Suppressor macrophage treated with lipopolysaccharide for 1 hour (primary cell): ENCODE results near the gene WDR74.

Experiments used
- DNase-seq, 3 donors: peaks; one replicate each; pipeline ENCODE4 v3.0.0-alpha.2; 2020 to 2022

The WDR74 gene

GRCh38 chr11:62791501-62792201, 47.7 kb downstream of the WDR74 start, which contains the start of gene TMEM223:
Gene TMEM223 (minus strand): TSS chr11:62792006. CDS start chr11:62791994, 12 bp downstream.
- DNase-seq, result peak; percentile 83 to 95 (median 88)

- DNase-seq, result no peak
Measured at GRCh38 chr11:62789576-62789975, 49.8 kb downstream of the WDR74 start.

- DNase-seq, result no peak
Measured at GRCh38 chr11:62788991-62789390, 50.4 kb downstream of the WDR74 start.

- peak; percentile 100 for DNase-seq
Measured at GRCh38 chr11:62787005-62787759, 52.2 kb downstream of the WDR74 start, which contains the start of gene TMEM179B. Gene TMEM179B (plus strand): TSS chr11:62787402. CDS start chr11:62787432, 30 bp downstream.

GRCh38 chr11:62786318-62787004, 52.9 kb downstream of the WDR74 start:
- peak; percentile 92 to 97 (median 95) for DNase-seq
